M059J (cell line): ENCODE data around the gene EIF2B4. TPM values are rescaled to one million over a fixed set of nuclear protein-coding genes. Genes with fewer than 3 reads are reported as not detected.

Experiments used
- DNase-seq: peaks from one replicate; pipeline ENCODE4 v3.0.0-alpha.2; 2012; ENCODE audit warnings: low read depth
- total RNA-seq: library from RNA; depleted of rRNA; stranded (reverse); fragments of >200 nt; shearing (Covaris generic); gene quantifications from 2 replicates; pipeline ENCODE4 v1.2.3, GENCODE V29; 2014; rRNA removed

EIF2B4 gene
- total RNA-seq, result 24.3 and 31.1 TPM in 2 replicates

GRCh38 chr2:27370026-27370815, at the start of gene EIF2B4, which contains the start of gene SNX17:
Gene EIF2B4, minus strand, starts transcription at chr2:27370338. Its CDS starts 24 bp downstream, at chr2:27370314.
Gene SNX17, plus strand, starts transcription at chr2:27370616. Its CDS starts 128 bp downstream, at chr2:27370744.
- DNase-seq, result peak; percentile 98

- no peak for DNase-seq
Observed at GRCh38 chr2:27416151-27416550, 46.0 kb upstream of the EIF2B4 start.

- DNase-seq, result no peak
Observed at GRCh38 chr2:27412419-27413152, 42.4 kb upstream of the EIF2B4 start.

- DNase-seq, result peak; percentile 91
Observed at GRCh38 chr2:27409321-27410073, 39.4 kb upstream of the EIF2B4 start, which contains the start of gene PPM1G. Gene PPM1G, minus strand, starts transcription at chr2:27409591. Its CDS starts 169 bp downstream, at chr2:27409422.

GRCh38 chr2:27408601-27409320, 38.6 kb upstream of the EIF2B4 start:
- peak; percentile 41 for DNase-seq

GRCh38 chr2:27407798-27408491, 37.8 kb upstream of the EIF2B4 start:
- DNase-seq, result peak; percentile 49

GRCh38 chr2:27400348-27401135, 30.4 kb upstream of the EIF2B4 start:
- DNase-seq, result peak; percentile 36

GRCh38 chr2:27398962-27399361, 28.8 kb upstream of the EIF2B4 start:
- DNase-seq, result no peak

GRCh38 chr2:27393225-27393624, 23.1 kb upstream of the EIF2B4 start:
- DNase-seq, result no peak

- no peak for DNase-seq
Observed at GRCh38 chr2:27390822-27391679, 20.9 kb upstream of the EIF2B4 start.

GRCh38 chr2:27381577-27382181, 11.5 kb upstream of the EIF2B4 start:
- no peak for DNase-seq

- DNase-seq, result peak; percentile 88
Observed at GRCh38 chr2:27380626-27381545, 10.7 kb upstream of the EIF2B4 start, which contains the start of gene ZNF513. Gene ZNF513, minus strand, starts transcription at chr2:27380734. Its CDS starts 208 bp downstream, at chr2:27380526.

- peak; percentile 67 for DNase-seq
Observed at GRCh38 chr2:27379836-27380625, 9.9 kb upstream of the EIF2B4 start.

GRCh38 chr2:27379383-27379835, 9.3 kb upstream of the EIF2B4 start:
- DNase-seq, result no peak

GRCh38 chr2:27378809-27379290, 8.7 kb upstream of the EIF2B4 start:
- no peak for DNase-seq
